Retina (tissue), 1 donor: Measurements from ENCODE around the gene SRGAP3.

Experiments
- DNase-seq: peaks from one replicate; pipeline ENCODE4 v3.0.0-alpha.2; 2016

SRGAP3 gene

GRCh38 chr3:9037144-9037711, 212.2 kb downstream of the SRGAP3 start:
- DNase-seq, result no peak

- DNase-seq, result no peak
Measured at GRCh38 chr3:9036404-9037131, 212.9 kb downstream of the SRGAP3 start.

GRCh38 chr3:9035961-9036360, 213.5 kb downstream of the SRGAP3 start:
- DNase-seq, result no peak

- no peak for DNase-seq
Measured at GRCh38 chr3:9035473-9035872, 214.0 kb downstream of the SRGAP3 start.

- no peak for DNase-seq
Measured at GRCh38 chr3:9033867-9034266, 215.6 kb downstream of the SRGAP3 start.

GRCh38 chr3:9032231-9032777, 217.1 kb downstream of the SRGAP3 start:
- peak; percentile 39 for DNase-seq

GRCh38 chr3:9030034-9030433, 219.4 kb downstream of the SRGAP3 start:
- no peak for DNase-seq

GRCh38 chr3:9028134-9028533, 221.3 kb downstream of the SRGAP3 start:
- DNase-seq, result no peak

GRCh38 chr3:9026320-9027045, 223.0 kb downstream of the SRGAP3 start:
- DNase-seq, result no peak

GRCh38 chr3:9024341-9024740, 225.1 kb downstream of the SRGAP3 start:
- DNase-seq, result no peak

- no peak for DNase-seq
Measured at GRCh38 chr3:9023226-9023590, 226.2 kb downstream of the SRGAP3 start.

GRCh38 chr3:9022305-9023225, 226.9 kb downstream of the SRGAP3 start:
- no peak for DNase-seq

- DNase-seq, result no peak
Measured at GRCh38 chr3:9021271-9022009, 228.0 kb downstream of the SRGAP3 start.

GRCh38 chr3:9020426-9020825, 229.0 kb downstream of the SRGAP3 start:
- DNase-seq, result no peak

GRCh38 chr3:9019259-9019961, 230.0 kb downstream of the SRGAP3 start:
- DNase-seq, result no peak

- DNase-seq, result no peak
Measured at GRCh38 chr3:9015250-9015649, 234.2 kb downstream of the SRGAP3 start.

GRCh38 chr3:9013782-9014563, 235.5 kb downstream of the SRGAP3 start:
- DNase-seq, result no peak

- DNase-seq, result no peak
Measured at GRCh38 chr3:9012521-9012920, 236.9 kb downstream of the SRGAP3 start.

GRCh38 chr3:9009976-9010545, 239.4 kb downstream of the SRGAP3 start:
- no peak for DNase-seq
